GM18511 (cell line): ENCODE results near the gene SPC24.
"Not testable (repeated sequence)": the region's sequence is repeated elsewhere in the genome, so short reads cannot be mapped to it uniquely, and the experiment has no call there.

ENCODE experiments used
- ATAC-seq: cut with Tn5 transposase; IDR thresholded peaks from one replicate; pipeline ENCODE4 v1.9.1; 2021; ENCODE audit warnings: mild to moderate bottlenecking, moderate library complexity; ENCODE audit not compliant: unreplicated experiment

The SPC24 gene

GRCh38 chr19:11098327-11098726, 57.3 kb downstream of the SPC24 start:
- ATAC-seq: no peak

- ATAC-seq: not testable (repeated sequence)
These were observed 58.2 kb downstream of the SPC24 start for GRCh38 chr19:11097367-11097766.

DNA sequence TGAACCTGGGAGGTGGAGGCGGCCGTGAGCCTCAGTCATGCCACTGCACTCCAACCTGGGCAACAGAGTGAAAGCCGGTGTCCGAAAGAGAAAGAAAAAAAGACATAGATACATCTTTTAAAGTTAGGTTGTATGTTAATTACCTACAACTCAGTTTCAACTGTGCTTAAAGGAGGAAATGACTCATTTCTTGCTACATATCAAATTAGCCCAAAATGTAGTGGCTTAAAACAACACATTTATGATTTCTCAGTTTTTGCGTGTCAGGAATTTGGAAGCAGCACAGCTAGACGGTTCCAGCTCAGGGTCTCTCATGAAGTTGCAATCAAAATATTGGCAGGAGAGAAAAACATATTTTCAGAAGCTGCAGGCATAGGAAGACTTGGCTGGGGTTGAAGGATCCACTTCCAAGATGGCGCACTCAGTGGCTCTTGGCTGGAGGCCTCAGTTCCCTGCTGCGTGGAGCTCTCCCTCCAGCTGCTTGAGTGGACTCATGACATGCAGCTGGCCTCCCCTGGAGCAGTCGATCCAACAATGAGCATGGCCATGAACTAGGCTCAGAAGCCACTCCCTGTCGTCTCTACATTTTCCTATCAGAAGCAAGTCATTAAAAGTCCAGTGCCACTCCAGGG, 59.3 kb downstream of the SPC24 start:
- no peak for ATAC-seq
